Naive thymus-derived CD4-positive, alpha-beta T cell (primary cell): Measurements from ENCODE around the gene TMEM132D. TPM values are rescaled to one million over a fixed set of nuclear protein-coding genes. Genes with fewer than 3 reads are reported as not detected.

Experiments used
- ATAC-seq: fragments of 150-1000 bp; cut with Tn5 transposase; 2 replicates; pipeline ENCODE4 v1.10.0; 2021; ENCODE audit warnings: mild to moderate bottlenecking, moderate library complexity
- CTCF ChIA-PET: fragments of 350-600 bp; sonication (Branson Sonifier 250); formaldehyde crosslinking; loops from one replicate; lab custom pipeline; 2021; ENCODE audit warnings: antibody characterized with exemption; lab: Charles Lee
- POLR2A ChIA-PET: fragments of 350-600 bp; sonication (Branson Sonifier 250); formaldehyde crosslinking; loops from one replicate; lab custom pipeline; 2021; ENCODE audit warnings: antibody characterized with exemption, inconsistent platforms; lab: Charles Lee
- DNase-seq, 9 donors: peaks; one replicate each; pipeline versions ENCODE4 v3.0.0 to v3.0.0-alpha.2; 2020 to 2022; ENCODE audit warnings: mixed read lengths in 1 of 9
- H3K27ac ChIP-seq: one replicate; pipeline ENCODE4 v1.7.0; 2013; ENCODE audit warnings: mild to moderate bottlenecking, low read depth, low read length, moderate library complexity
- H3K27me3 ChIP-seq, 2 donors: one replicate each; pipeline ENCODE4 v1.7.0; 2013; ENCODE audit warnings: low read length in 2 of 2, mild to moderate bottlenecking in 2 of 2, moderate library complexity in 2 of 2; ENCODE audit not compliant: control insufficient read depth in 2 of 2, insufficient read depth in 2 of 2
- H3K36me3 ChIP-seq, 3 experiments: 1 replicate in 2 of 3; 2 replicates in 1 of 3; pipeline ENCODE4 v1.7.0; 2013; ENCODE audit warnings: low read length in 3 of 3, mild to moderate bottlenecking in 3 of 3, moderate library complexity in 1 of 3; ENCODE audit not compliant: insufficient read depth in 3 of 3, control insufficient read depth in 2 of 3
- H3K4me1 ChIP-seq, 2 donors: one replicate each; pipeline ENCODE4 v1.7.0; 2013; ENCODE audit warnings: low read length in 2 of 2, mild to moderate bottlenecking in 2 of 2, moderate library complexity in 1 of 2; ENCODE audit not compliant: control insufficient read depth in 2 of 2, insufficient read depth in 2 of 2
- H3K4me3 ChIP-seq: 2 replicates; pipeline ENCODE4 v1.7.0; 2013; ENCODE audit warnings: mild to moderate bottlenecking, low read length
- H3K9me3 ChIP-seq, 3 experiments: 1 replicate in 2 of 3; 2 replicates in 1 of 3; pipeline ENCODE4 v1.7.0; 2013; ENCODE audit warnings: low read length in 3 of 3; ENCODE audit not compliant: control insufficient read depth in 2 of 3
- H3K27ac Mint-ChIP-seq, 9 donors: one replicate each; pipeline ENCODE4 v1.8.0; 2020 to 2022; ENCODE audit warnings: mixed read lengths in 9 of 9, mild to moderate bottlenecking in 8 of 9, moderate library complexity in 5 of 9, inconsistent platforms in 2 of 9
- H3K27me3 Mint-ChIP-seq, 5 donors: one replicate each; pipeline ENCODE4 v1.8.0; 2021 to 2022; ENCODE audit warnings: mixed read lengths in 5 of 5, mild to moderate bottlenecking in 1 of 5
- H3K36me3 Mint-ChIP-seq, 5 donors: one replicate each; pipeline ENCODE4 v1.8.0; 2020 to 2022; ENCODE audit warnings: mixed read lengths in 5 of 5, mild to moderate bottlenecking in 3 of 5, inconsistent platforms in 1 of 5
- H3K4me1 Mint-ChIP-seq, 7 donors: one replicate each; pipeline ENCODE4 v1.8.0; 2020 to 2022; ENCODE audit warnings: mixed read lengths in 7 of 7, mild to moderate bottlenecking in 3 of 7, inconsistent platforms in 1 of 7
- H3K4me3 Mint-ChIP-seq, 10 donors: one replicate each; pipeline ENCODE4 v1.8.0; 2020 to 2022; ENCODE audit warnings: mild to moderate bottlenecking in 10 of 10, mixed read lengths in 10 of 10, moderate library complexity in 6 of 10, inconsistent platforms in 2 of 10
- H3K9me3 Mint-ChIP-seq, 11 donors: one replicate each; pipeline ENCODE4 v1.8.0; 2020 to 2022; ENCODE audit warnings: mixed read lengths in 11 of 11, mild to moderate bottlenecking in 4 of 11, inconsistent platforms in 1 of 11, moderate library complexity in 1 of 11
- intact Hi-C, 2 donors: fragments of 100-400 bp; cut with micrococcal nuclease; formaldehyde crosslinking; loops; one replicate each; pipeline ENCODE4 v1.15.1; 2023
- polyA plus RNA-seq, 2 donors: library from polyadenylated mRNA; unstranded; fragments of 300-500 nt; fragmentation: Illumina TruSeq; gene quantifications; one replicate each; pipeline ENCODE4 v1.2.3, GENCODE V29; 2021
- total RNA-seq, 6 experiments: library from RNA in 5 of 6; stranded (reverse) in 5 of 6; gene quantifications; 1 replicate in 5 of 6; 2 replicates in 1 of 6; pipeline ENCODE4 v1.2.3 and lab custom pipeline; 2021 to 2026

Gene TMEM132D
- total and polyA plus RNA-seq, 7 experiments from 2014 or later: not detected

DNA sequence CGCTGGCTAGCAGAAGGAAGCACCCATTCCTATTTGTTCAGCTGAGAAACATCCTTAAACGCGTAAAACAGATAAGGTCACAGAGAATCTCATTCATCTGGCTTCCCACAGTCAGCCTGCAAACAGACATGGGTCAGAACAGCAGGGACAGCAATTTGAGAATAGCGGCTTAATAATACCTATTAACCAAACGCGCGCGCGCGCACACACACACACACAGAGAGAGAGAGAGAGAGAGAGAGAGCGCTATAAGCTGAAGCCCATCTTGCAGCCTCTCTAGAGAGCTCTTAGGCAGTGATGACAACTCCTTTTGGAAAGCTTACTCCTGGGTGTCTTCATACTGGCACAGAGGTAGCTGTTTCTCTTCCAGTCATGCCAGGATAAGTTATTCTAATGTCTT, 26.4 kb downstream of the TMEM132D start:
- H3K9me3 ChIP-seq: no peaks in the 10 kb centered on the region
- ATAC-seq (no peak), DNase-seq (no peak)
- H3K36me3 Mint-ChIP-seq: peaks cover 0 to 5% (median 0%) of the 10 kb centered on the region in 5 donors
- no peaks in the 10 kb centered on the region for H3K4me1 ChIP-seq
- H3K4me3 Mint-ChIP-seq: no peak overlapping the region
- intact Hi-C loops: no loop called here
- POLR2A ChIA-PET: no interaction called here
- H3K4me1 Mint-ChIP-seq: no peaks in the 10 kb centered on the region
- H3K27me3 Mint-ChIP-seq: peaks cover 0 to 20% (median 8%) of the 10 kb centered on the region in 5 donors
- no peaks in the 10 kb centered on the region for H3K27me3 ChIP-seq
- no peak overlapping the region for H3K27ac Mint-ChIP-seq
- CTCF ChIA-PET: no interaction called here
- H3K9me3 Mint-ChIP-seq: peaks cover 3 to 22% (median 8%) of the 10 kb centered on the region in 11 donors
- H3K4me3 ChIP-seq: no peak overlapping the region
- no peaks in the 10 kb centered on the region for H3K36me3 ChIP-seq
- no peak overlapping the region for H3K27ac ChIP-seq

DNA sequence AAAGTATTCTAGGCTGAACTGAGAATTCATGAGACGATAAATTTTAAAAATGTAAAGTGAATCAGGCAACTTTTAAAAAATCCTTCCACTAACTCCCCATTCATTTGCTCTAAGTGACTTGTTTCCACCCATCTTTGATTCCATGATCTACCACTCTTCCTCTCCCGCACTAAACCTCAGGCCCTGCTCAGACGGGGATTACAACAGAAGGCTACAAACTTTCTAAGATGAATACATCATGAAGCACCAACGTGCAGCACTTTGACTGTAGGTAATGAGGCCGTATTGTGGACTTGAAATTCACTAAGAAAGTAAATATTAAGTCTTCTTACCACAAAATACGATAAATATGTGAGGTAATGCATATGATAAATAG, 30.0 kb downstream of the TMEM132D start:
- Mint-ChIP-seq H3K9me3 (peaks cover 0 to 11% (median 6%) of the 10 kb centered on the region in 11 donors), H3K27me3 (peaks cover 0 to 16% (median 1%) of the 10 kb centered on the region in 5 donors), H3K36me3 (peaks cover 0 to 5% (median 0%) of the 10 kb centered on the region in 5 donors), H3K27ac (no peak overlapping the region), H3K4me3 (no peak overlapping the region), H3K4me1 (no peaks in the 10 kb centered on the region)
- Histone ChIP-seq H3K36me3 (no peaks in the 10 kb centered on the region), H3K9me3 (no peaks in the 10 kb centered on the region), H3K27ac (no peak overlapping the region), H3K4me1 (no peaks in the 10 kb centered on the region), H3K4me3 (no peak overlapping the region), H3K27me3 (no peaks in the 10 kb centered on the region)
- ATAC-seq (no peak), DNase-seq (no peak)
- intact Hi-C loops: no loop called here
- ChIA-PET CTCF (no interaction called here), POLR2A (no interaction called here)

DNA sequence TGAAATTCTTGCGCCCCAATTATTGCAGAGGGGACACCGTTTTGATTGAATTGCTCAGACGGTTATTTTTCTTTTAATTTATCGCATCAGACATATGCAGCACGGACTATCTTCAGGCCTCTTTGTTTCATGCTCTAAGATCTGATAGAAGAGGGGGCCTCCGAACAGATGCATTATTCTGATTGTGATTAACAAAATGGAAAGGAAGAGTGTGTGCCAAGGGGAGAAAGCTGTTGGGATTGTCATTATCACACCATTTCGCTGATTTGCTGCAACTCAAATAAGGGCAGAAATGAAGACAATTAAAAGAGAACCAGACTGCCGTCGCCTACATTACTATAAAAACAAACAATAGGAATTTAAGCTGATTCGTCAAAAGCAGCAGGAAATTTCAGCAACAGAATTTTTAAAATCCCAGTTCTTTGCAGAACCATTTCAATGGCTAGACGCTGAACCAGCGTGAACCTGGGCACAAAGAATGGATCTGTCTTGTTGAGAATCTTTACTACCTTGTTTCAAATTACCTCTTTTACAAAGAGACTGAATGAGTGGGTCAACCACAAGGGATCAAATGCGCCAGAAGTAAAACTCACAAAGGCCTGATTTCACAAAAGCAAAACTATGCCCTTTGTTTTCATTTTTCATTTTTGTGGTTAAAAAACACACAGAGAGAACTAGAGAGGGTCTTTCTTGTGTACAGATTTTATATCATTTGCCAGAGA, 30.6 kb downstream of the TMEM132D start:
- CTCF ChIA-PET: no interaction called here
- H3K4me3 Mint-ChIP-seq: no peak overlapping the region
- peaks cover 0 to 5% (median 0%) of the 10 kb centered on the region in 5 donors for H3K36me3 Mint-ChIP-seq
- H3K9me3 Mint-ChIP-seq: peaks cover 0 to 11% (median 6%) of the 10 kb centered on the region in 11 donors
- no peaks in the 10 kb centered on the region for H3K4me1 ChIP-seq
- POLR2A ChIA-PET: no interaction called here
- H3K27ac ChIP-seq: no peak overlapping the region
- H3K27me3 ChIP-seq: no peaks in the 10 kb centered on the region
- ATAC-seq (no peak), DNase-seq (no peak)
- peaks cover 0 to 16% (median 0%) of the 10 kb centered on the region in 5 donors for H3K27me3 Mint-ChIP-seq
- no peak overlapping the region for H3K4me3 ChIP-seq
- H3K9me3 ChIP-seq: no peaks in the 10 kb centered on the region
- intact Hi-C loops: no loop called here
- H3K27ac Mint-ChIP-seq: no peak overlapping the region
- no peaks in the 10 kb centered on the region for H3K4me1 Mint-ChIP-seq
- H3K36me3 ChIP-seq: no peaks in the 10 kb centered on the region

DNA sequence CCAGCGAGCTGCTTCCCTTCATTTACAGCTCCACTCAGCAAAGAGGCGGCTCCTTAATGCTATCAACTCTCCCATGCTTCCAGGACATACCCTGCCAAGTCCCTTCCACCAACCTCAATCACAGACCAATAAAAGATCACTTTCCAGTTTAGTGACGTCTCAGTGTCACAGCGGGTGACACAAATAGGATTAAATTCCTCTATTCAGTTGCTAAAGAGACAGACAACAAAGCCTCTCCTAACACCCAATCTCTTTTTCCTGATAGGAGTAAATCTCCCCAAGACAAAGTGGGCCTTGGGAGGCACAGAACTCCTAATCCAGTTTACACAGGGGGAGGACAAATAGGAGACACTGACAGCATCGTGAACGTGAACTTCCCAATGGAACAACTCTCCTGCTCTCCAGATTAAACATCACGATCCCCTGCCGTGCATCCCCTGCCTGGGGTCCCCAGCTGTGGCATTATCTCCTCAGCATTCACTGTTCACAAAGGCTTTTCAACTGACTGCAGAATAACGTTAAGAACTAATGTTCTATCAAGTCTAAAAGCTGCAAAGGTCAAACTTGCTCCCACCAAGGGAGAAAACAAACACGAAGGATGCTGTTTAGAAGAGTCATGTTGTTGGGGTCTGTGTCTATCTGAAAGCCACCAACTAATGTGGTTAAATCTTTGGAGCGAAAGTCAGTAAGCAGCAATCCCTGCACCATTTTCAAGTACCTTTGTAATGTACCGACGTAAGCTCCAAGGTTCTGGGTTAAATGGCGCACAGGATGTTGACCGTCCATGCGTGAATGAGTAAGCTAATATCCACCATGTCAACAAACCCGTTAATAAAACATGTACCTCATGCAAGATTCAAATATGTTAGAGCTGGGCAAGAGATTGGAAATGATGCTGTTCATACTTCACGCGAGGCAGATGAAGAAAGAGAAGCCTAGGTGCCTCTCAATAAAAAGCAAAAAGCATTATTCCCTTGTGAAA, 31.5 kb downstream of the TMEM132D start:
- Histone ChIP-seq H3K36me3 (no peaks in the 10 kb centered on the region), H3K4me3 (no peak overlapping the region), H3K4me1 (no peaks in the 10 kb centered on the region), H3K27ac (no peak overlapping the region), H3K27me3 (no peaks in the 10 kb centered on the region), H3K9me3 (no peaks in the 10 kb centered on the region)
- H3K27me3 Mint-ChIP-seq: peaks cover 0 to 16% (median 0%) of the 10 kb centered on the region in 5 donors
- DNase-seq (no peak), ATAC-seq (no peak)
- intact Hi-C loops: no loop called here
- H3K4me3 Mint-ChIP-seq: no peak overlapping the region
- H3K4me1 Mint-ChIP-seq: no peaks in the 10 kb centered on the region
- peaks cover 0 to 5% (median 0%) of the 10 kb centered on the region in 5 donors for H3K36me3 Mint-ChIP-seq
- CTCF ChIA-PET: no interaction called here
- H3K27ac Mint-ChIP-seq: no peak overlapping the region
- peaks cover 0 to 11% (median 6%) of the 10 kb centered on the region in 11 donors for H3K9me3 Mint-ChIP-seq
- POLR2A ChIA-PET: no interaction called here

DNA sequence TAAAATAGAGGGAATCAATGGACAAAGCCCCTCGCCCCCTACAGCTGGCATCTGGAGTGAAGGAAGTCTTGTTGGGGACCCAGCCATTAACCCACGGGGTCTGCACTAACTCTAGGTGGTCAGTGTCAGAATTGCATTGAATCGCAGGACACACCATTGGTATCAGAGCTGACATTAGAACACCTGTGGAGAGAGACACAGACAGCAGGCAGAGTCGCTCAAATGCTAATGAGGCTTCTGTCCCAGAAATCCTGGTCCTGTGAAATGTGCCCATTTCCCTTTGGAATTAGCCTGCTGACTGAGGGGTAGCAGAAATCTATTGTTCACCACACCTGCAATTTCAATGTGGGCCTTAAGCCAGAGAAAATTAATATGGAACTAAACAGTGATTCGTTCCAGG, 33.0 kb downstream of the TMEM132D start:
- Mint-ChIP-seq H3K4me1 (no peaks in the 10 kb centered on the region), H3K27ac (no peak overlapping the region), H3K36me3 (peaks cover 0 to 5% (median 0%) of the 10 kb centered on the region in 5 donors), H3K4me3 (no peak overlapping the region), H3K27me3 (peaks cover 0 to 16% (median 0%) of the 10 kb centered on the region in 5 donors), H3K9me3 (peaks cover 0 to 11% (median 4%) of the 10 kb centered on the region in 11 donors)
- ATAC-seq: no peak
- ChIA-PET POLR2A (no interaction called here), CTCF (no interaction called here)
- no peaks in the 10 kb centered on the region for H3K27me3 ChIP-seq
- no peaks in the 10 kb centered on the region for H3K36me3 ChIP-seq
- H3K4me3 ChIP-seq: no peak overlapping the region
- no peaks in the 10 kb centered on the region for H3K4me1 ChIP-seq
- no peak overlapping the region for H3K27ac ChIP-seq
- H3K9me3 ChIP-seq: no peaks in the 10 kb centered on the region
- no peak for DNase-seq
- intact Hi-C loops: no loop called here

DNA sequence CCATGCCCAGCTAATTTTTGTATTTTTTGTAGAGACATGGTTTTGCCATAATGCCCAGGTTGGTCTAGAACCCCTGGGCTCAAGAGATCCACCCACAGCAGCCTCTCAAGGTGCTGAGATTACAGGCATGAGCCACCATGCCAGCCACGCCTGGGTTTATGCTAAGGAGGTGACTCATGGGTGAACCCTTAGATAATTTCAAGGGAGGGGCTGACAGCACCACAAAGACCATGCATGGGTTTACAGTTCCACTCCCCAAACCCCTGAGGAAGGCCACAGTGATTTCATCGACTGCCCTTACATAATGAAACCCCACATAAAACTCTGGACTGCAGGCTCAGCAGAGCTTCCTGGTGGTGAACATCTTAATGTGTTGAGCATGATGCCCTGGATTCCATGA, 33.7 kb downstream of the TMEM132D start:
- no peaks in the 10 kb centered on the region for H3K9me3 ChIP-seq
- Mint-ChIP-seq H3K27ac (no peak overlapping the region), H3K36me3 (no peaks in the 10 kb centered on the region), H3K4me1 (no peaks in the 10 kb centered on the region), H3K27me3 (peaks cover 0 to 11% (median 0%) of the 10 kb centered on the region in 5 donors), H3K9me3 (peaks cover 1 to 15% (median 5%) of the 10 kb centered on the region in 11 donors), H3K4me3 (no peak overlapping the region)
- no peaks in the 10 kb centered on the region for H3K36me3 ChIP-seq
- no peak overlapping the region for H3K4me3 ChIP-seq
- no peaks in the 10 kb centered on the region for H3K4me1 ChIP-seq
- ChIA-PET CTCF (no interaction called here), POLR2A (no interaction called here)
- H3K27me3 ChIP-seq: no peaks in the 10 kb centered on the region
- intact Hi-C loops: no loop called here
- DNase-seq: no peak
- no peak overlapping the region for H3K27ac ChIP-seq
- no peak for ATAC-seq
